Measurements from ENCODE around the gene RNF141.

The RNF141 gene

GRCh38 chr11:10561043-10561818 lies 20.2 kb upstream of the RNF141 start:
- DNase-seq (ENCODE audit: low read depth) = no peak

- no peak for DNase-seq (ENCODE audit: low read depth)
These were observed 17.3 kb upstream of the RNF141 start for GRCh38 chr11:10558288-10558687.

- no peak for DNase-seq (ENCODE audit: low read depth)
These were observed 15.6 kb upstream of the RNF141 start for GRCh38 chr11:10556590-10556989.

- DNase-seq (ENCODE audit: low read depth) = no peak
These were observed 10.9 kb upstream of the RNF141 start for GRCh38 chr11:10551845-10552352.

GRCh38 chr11:10551290-10551592 lies 10.3 kb upstream of the RNF141 start:
- no peak for DNase-seq (ENCODE audit: low read depth)

DNA sequence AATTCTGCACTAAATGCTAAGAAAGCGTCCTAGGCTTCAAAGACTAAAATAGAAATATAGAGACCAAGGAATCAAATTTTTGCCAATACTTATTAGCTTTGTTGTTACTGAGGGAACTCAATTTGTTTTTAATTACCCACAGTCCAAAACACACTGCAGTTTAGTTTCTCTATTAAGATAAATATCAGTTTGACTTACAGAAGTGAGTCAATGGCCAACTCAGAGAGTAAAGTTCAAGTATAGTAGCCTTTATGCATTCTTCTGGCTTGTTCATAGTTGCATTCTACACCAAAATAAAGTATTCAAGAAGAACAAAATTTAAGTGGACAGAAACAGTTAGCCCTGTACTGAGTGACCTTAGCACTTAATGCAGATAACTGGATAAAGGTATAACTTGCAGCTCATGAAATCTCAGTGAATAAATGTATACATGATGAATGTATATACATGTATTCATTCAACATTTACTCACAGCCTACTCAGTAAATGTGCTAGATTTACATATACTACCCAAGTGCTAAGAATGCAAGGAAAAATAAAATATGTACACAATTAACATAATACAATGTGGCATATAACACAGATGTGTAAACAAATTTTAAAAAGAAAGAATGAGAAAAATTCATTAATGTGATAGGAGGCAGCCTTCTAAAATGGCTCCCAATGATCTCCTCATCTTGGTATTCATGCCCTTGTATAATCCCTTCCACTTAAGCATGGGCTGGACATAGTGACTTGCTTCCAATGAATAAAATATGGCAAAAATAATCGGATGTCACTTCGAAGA lies 9.7 kb upstream of the RNF141 start:
- no peak for DNase-seq (ENCODE audit: low read depth)

DNA sequence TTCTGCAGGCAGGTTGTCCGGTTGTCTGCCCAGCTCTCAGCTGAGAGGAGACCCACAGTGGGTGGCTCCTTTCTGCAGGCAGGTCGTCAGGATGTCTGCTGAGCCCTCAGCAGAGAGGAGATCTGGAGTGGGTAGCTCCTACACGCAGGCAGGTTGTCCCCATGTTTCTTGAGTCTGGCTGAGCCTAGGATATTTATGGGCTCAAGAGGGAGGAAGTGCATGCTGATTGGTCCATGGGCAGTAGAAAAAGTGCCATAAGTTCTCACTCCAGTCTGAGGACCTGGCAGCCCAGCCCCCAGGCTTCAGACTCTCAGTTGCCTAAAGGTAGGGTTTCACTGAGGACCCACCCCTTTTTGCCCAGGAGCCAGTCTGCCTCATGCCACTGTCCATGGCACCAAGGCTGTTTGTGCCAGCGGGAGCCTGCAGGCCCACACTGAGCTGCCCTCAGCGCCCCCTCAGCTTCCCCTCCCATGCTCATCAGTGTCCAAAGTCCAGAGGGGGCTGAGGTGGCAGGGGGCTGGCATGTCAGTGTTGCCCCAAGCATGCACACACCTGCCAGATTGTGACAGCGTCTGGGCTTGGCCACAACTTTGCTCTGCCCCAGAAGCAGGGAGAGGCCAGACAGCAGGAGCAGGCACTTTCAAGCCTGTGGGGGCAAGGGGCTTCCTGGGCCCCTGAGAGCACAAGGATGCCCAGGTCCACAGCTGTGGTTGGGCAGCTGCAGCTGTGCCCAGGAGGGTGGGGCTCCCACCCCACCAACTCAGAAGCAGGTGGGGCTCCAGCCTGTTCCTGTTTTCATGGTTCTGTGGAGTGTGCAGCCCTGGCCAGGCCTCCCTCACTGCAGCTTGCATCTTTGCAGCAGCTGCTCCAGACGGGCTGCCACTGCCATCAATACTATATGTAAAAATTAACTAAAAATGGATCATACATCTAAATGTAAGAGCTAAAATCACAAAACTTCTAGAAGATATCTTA lies 3.8 kb upstream of the RNF141 start:
- no peak for DNase-seq (ENCODE audit: low read depth)

DNA sequence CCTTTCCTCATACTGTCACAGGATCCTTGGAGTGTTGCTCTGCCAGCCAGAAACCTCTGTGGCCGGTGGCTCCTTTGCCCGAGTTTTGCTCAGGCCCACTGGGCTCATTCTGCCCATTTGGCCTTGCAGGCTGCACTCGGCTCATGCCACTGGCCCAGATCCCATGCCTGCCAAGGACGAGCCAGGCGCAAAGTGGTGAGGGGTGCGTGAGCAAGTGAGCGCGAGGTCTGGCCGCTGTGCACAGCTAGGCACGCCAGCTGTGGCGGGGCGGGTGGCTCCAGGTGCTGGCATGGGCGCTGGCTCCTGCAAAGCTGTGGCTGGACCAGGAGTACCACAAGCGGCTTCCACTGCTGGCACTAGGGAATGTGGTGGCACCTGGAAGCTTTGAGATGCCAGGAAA lies 2.8 kb upstream of the RNF141 start:
- DNase-seq (ENCODE audit: low read depth) = no peak

- DNase-seq (ENCODE audit: low read depth) = no peak
These were observed 1.8 kb upstream of the RNF141 start for GRCh38 chr11:10542776-10543175.

DNA sequence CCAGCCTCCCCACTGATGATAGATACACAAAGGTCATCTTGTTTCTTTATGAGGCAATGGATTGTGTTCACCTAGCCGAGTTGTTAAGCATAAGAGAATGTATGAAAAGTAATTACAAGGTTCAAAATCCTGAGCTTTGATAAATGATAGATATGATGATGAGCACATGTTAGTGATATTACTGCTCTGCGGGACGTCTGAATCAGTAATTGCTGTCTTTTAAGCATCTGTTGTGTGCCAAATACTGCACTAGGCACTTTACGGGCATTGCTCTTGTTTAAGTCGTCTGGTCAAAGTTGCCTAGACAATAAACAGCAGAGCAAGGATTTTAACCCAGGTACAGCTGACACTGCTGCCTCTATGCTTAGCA lies 559 bp upstream of the RNF141 start:
- no peak for DNase-seq (ENCODE audit: low read depth)

DNA sequence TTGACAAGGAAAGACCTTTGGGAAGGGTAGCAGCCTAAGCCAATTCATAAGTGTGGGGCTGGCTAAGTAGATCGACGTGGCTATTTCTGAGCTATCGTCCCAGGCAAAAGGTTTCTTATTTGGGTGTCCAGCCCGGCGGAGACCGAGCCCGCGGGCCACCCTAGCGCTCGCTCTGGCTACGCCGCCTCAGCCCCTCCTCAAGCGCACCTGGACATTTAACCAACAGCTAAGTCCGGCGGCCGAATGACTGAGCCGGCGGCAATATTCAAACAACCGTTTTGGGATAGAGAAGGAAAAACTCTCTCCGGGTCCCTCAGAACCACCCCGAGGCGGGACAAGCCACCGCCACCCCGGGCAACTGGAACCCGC lies 457 bp downstream of the RNF141 start:
- DNase-seq (ENCODE audit: low read depth) = no peak

GRCh38 chr11:10539339-10539738 lies 1.6 kb downstream of the RNF141 start:
- no peak for DNase-seq (ENCODE audit: low read depth)

DNA sequence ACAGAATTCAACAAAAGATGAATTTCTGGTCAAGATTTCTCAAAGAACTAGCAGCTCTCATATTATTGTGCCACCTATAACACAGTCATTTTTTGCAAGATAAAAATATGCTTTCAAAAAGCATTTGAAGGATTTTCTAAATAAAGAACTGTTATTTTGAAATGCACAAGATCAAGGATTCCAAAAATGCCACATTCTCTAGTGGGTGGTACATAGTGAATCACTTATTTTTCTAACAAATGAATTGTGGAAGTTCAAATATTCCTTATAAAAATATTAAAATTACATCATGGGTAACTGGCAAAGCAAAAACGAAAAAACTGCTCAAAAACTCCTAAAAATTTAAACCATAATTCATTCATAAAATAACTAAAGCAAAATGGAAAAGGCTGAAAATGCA lies 2.1 kb downstream of the RNF141 start:
- no peak for DNase-seq (ENCODE audit: low read depth)

GRCh38 chr11:10537600-10537999 lies 3.4 kb downstream of the RNF141 start:
- DNase-seq (ENCODE audit: low read depth) = no peak

DNA sequence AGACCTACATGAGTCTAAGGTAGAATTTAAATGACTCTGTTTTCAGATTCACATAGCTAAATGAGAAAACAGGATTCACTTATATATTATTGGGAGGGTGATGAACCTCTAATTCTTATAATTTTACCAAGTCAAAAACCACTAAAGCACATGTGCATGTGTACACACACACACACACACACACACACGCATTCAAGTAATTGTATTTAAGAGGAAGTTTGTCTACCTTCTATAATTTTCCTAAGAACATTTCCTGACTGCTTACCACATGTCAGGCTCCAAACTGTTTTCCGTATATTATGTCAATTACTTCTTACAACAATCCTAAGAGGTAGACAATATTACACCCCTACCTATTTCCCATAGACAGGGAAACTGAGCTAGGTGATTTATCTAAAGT lies 6.7 kb downstream of the RNF141 start:
- DNase-seq (ENCODE audit: low read depth) = no peak

DNA sequence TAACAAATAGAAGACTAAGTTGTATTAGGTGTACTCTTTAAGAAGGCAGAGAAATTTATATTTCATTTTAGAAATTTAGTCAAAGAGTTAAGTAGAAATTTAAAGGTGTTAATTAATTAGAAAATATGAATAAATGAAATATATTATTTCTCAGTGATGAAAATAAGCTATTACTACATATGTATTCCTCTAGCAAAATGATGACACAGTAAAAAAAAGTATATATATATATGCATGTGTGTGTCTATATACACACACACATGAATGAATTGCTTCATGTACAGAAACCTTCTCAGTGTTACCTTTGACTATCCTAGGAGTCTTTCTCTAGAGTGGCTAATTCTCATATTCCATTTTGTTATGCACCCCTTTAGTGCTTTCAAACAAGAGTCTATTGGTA lies 7.7 kb downstream of the RNF141 start:
- DNase-seq (ENCODE audit: low read depth) = no peak

DNA sequence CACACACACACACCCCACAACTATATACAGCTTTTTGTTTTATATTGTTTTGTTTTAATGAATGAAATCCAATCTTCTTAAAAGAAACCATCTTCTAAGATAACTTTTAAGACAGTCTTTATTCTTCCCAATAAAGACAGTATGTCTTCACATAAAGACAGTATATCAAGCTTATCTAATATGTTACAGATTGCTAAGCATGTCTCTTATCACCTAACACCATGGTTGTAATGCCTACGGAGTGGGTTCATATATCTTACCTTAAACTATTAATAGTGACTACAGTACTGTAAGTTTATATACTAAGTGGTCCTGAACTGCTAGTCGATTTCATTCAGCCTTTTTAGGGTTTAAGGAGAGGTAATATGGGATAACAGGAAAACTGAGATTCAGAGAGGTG lies 8.5 kb downstream of the RNF141 start:
- no peak for DNase-seq (ENCODE audit: low read depth)

GRCh38 chr11:10529279-10529678 lies 11.7 kb downstream of the RNF141 start:
- no peak for DNase-seq (ENCODE audit: low read depth)

DNA sequence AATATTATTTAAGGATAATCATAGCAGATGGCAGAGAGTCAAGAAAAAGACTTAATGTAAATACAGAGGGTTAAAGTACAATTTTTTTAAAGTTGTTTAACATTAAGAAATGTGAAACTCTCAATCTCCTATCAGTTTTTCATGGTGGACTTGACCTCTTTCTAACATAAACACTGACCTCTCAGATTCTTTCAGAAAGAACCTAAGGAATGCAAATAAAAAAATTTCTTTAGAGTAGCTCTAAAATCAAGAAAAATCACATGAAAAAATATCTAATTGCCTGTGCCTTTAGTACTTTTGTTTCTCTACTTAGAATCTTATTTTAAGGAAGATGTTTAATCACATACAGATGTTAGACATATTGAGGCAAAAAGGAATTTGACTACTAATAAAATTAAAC lies 12.9 kb downstream of the RNF141 start:
- DNase-seq (ENCODE audit: low read depth) = no peak

- DNase-seq (ENCODE audit: low read depth) = no peak
These were observed 13.7 kb downstream of the RNF141 start for GRCh38 chr11:10526974-10527918.

- DNase-seq (ENCODE audit: low read depth) = no peak
These were observed 16.5 kb downstream of the RNF141 start for GRCh38 chr11:10524471-10524870.
